Astrocyte of the spinal cord (primary cell): ENCODE measurements around the gene TPBGL.

Experiments
- DNase-seq: peaks from one replicate; pipeline ENCODE4 v3.0.0; 2011; ENCODE audit warnings: low read depth, low spot score
- H3K4me3 ChIP-seq: 2 replicates; pipeline ENCODE4 v1.5.1; 2011; ENCODE audit warnings: low read depth, mild to moderate bottlenecking, low read length, moderate library complexity
- CTCF ChIP-seq: IDR thresholded peaks from 2 replicates; pipeline ENCODE4 v1.5.1; 2012; ENCODE audit warnings: low read depth, mild to moderate bottlenecking, low read length, inconsistent platforms
- in situ Hi-C: cut with HindIII; loops from 2 replicates; pipeline ENCODE4 v1.10.0; 2017; ENCODE audit warnings: low sequenced_read_pairs

The TPBGL gene

GRCh38 chr11:75254326-75254725 lies 13.8 kb downstream of the TPBGL start:
- no peak for TF ChIP-seq CTCF
- in situ Hi-C loops = no loop called here
- no peak for DNase-seq
- H3K4me3 ChIP-seq = no peak overlapping the region

DNA sequence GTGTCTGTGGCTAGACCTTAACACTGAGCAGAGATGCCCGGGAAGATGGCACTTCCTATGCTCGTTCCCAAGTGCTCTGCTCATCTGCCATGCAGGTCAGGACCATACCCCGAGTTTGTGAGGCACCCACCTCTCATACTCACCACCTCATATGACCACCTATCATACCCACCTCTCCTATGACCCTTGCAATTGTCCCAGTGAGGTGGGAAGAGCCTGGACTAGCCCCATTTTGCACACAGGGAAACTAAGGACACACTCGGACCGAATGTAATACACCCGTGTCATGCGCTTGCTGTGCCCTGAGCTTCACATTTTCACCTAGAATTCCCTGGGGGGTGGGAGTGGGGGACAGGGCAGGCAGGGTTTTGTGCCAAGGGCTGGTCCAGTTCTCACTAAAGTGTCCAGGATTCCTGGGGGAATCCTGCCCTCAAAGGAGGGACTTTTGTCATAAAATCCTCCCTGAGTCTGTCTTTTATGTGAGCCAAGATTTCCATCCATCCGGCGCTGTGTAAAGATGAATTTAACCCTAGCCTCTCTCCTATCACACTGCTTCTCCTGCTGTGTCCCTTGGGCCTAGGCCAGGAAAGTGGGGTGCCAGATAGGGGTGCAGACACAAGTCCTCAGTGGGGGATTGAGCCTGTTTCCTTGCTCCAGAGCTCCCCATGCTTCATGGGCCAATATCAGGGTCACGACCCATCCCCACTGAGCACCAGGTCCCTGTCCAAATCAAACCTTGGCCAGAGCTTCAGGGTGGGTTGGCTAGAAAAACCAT lies 20.0 kb downstream of the TPBGL start:
- H3K4me3 ChIP-seq = no peak overlapping the region
- in situ Hi-C loops = no loop called here
- DNase-seq = no peak
- TF ChIP-seq CTCF = no peak

GRCh38 chr11:75261902-75262361 lies 21.4 kb downstream of the TPBGL start:
- H3K4me3 ChIP-seq = no peak overlapping the region
- in situ Hi-C loops = no loop called here
- TF ChIP-seq CTCF = no peak
- no peak for DNase-seq

- DNase-seq = no peak
- no peak for TF ChIP-seq CTCF
- no peak overlapping the region for H3K4me3 ChIP-seq
- in situ Hi-C loops = no loop called here
These were observed 21.9 kb downstream of the TPBGL start for GRCh38 chr11:75262436-75262835.

DNA sequence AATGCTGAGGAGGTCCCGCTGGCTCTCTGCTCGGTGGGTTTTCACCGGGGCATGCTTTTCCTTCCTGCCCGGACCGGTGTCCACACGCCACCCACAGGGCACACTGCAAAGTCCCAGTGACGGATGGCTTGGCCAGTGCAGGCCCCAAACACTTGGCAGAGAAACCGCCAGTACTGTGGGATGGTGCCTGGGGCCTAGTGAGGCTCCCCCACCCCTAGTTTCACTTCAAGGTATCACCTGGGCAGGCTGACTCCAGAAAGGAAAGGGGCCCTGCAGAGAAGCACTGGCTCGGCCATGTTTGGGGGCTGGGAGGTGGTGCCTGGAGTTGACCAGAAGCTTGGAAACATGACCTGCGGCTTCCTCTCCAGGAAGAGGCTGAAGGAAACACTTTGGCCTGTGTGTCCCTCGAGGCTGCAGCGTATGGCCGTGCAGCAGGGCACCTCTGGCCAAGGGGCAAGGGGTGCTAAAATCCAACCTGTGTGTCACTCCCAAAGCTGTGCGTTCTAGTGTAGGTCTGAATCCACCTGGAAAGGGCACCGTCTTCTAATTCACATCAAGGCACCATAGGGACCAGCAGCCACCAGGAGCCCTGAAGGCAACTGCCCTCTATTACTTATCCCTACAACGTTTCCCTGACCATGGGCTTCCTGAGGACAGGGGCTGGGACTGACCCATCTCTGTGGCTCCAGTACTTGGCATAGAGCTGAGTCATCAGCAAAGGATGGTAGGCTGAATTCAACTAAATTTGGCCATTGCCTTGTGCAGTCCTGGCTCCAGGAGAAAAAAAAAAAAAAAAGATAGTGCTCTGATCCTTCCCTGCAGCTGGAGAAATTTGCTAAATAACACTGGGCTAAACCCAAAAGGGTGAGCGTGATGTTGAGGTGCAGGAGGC lies 22.6 kb downstream of the TPBGL start:
- in situ Hi-C loops = no loop called here
- no peak overlapping the region for H3K4me3 ChIP-seq
- no peak for TF ChIP-seq CTCF
- no peak for DNase-seq

DNA sequence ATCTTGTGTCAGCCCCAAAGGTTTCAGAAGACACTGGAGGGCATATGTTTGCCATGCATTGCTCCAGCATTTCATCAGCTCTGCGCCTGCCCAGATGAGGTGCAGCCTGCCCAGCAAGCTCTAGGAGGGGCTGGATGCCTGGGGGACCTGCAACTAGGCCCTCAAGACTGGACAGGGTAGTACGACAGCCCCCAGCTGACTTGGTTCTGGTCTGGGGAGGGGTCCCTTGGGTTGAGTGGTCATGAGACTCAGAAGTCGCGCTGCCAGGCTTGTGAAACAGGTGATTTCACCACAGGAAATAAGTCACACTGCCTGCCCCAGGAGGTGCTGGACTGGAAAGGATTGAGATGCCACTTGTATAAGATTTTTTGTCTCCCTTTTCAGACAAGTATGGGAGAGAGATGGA lies 23.4 kb downstream of the TPBGL start:
- no peak for TF ChIP-seq CTCF
- DNase-seq = no peak
- in situ Hi-C loops = no loop called here
- H3K4me3 ChIP-seq = no peak overlapping the region
